Activated T-helper 1 cell treated with Interleukin-2 at 50 U/mL for 16 hours (primary cell): ENCODE measurements around the gene SLC25A28.

ENCODE experiments used
- DNase-seq: peaks from one replicate; pipeline ENCODE4 v3.0.0-alpha.2; 2020; ENCODE audit warnings: low read depth

SLC25A28 gene

DNA sequence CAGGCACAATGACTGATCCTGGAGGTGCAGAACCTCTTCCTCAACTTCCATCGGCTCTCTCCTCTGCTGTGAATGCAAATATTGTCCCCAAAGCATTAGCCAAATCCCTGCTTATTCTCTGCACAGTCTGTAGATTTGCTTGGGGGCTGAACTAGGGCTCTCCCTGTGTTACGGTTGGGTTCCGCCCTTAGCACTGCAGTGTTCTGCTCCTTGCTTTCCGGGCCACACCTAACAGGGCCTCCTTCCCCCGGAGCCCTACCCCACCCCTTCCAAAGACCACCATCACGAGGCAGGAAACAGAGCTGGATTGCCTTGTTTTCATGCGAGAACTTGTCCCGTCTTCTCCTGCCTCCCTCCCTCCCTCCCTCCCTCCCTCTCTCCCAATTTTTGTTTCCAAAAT is 36.6 kb downstream of the SLC25A28 start:
- DNase-seq, result no peak

DNA sequence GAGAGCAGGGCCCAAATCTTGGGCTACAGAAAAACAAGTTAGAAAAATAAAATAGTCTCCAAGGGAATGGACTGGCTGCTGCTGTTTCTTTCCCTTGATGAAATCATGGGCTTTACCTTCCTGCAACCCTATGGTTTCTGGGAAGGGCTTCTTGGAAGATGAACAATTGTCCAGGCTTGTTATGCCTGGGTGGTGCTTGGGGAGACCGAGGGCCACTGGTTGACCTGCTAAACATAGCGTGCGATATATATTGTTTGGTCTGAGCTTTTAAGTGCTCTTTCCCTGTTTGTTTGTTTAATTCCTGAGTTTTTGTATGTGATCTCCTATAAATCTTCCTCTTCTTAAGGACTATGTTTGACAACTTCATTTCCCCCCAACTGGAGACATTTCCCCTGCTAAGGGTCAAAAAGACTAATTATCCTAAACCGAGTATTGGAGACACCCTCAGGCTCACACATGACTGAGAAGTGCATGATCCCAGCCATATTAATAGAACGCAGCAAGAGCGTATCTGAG is 37.9 kb downstream of the SLC25A28 start:
- DNase-seq, result no peak

DNA sequence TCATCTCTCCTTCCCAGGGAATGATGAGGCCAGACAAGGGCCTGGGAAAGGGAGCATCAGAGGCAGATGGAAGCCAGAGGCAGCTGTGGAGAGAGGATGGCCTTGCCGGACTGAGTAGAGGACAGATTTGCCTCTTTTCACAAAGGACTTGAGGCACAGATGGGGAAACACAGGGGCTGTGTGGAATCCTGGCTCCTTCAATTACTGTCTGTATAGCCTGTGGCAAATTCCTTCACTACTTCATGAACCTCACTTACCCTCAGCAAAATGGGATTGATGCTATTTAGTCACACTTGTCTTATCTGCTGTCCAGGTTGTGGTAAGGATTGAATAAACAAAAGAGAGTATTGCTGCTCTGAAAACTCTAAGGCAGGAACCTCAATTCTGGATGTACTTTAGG is 40.3 kb downstream of the SLC25A28 start:
- no peak for DNase-seq

DNA sequence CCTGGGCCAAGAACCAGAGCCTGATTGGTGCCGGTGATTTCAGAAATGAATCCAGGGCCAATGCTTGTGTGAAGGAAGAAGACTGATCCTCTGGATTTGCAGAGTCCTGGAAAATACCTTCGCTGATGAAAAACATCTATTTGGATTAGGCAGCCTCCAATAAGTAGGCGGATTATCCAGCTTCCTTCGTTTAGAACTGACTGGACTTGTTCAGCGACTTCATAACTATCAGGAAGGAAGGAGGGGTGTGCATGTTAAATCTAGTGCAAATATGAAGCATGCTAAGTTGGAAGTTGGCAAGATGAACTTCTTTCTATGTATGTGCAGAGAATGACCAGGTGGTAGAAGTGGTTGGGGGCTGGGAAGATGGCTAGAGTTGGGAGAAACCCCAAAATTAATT is 46.4 kb downstream of the SLC25A28 start:
- DNase-seq, result no peak

DNA sequence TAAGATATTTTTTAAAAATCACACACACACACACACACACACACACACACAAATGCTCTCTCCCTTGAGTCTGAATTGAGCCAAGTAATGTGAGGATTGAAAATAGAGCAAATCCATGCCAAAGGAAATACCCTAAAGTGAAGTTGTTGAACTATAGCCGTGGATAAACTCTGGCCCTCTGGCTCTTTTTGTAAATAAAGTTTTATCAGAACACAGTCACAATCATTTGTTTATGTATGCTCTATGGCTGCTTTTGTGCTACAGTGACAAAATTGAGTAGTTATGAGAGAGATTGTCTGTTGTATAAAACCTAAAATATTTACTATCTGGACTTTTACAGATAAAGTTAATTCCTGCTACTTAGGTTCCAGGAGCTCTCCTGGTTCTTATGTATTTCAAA is 48.4 kb downstream of the SLC25A28 start:
- DNase-seq, result no peak

DNA sequence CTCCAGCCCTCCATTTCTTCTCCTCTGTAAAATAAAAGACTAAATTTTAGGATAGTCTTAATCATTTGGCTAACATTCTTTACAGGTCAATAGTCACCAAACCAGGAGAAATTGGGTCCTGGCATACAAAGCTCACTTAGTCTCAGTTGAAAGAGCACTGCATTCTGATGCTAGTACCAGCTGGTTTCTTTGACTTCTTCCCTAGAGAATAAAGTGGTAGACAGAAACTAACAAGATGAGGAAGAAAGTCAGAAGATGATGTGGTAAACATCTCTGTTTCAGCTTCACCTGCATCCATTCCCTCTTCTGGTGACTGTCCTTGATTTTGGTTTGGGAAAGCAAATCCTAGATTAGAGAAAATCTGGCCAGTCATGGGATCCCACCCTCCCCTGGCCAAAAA is 50.3 kb downstream of the SLC25A28 start:
- no peak for DNase-seq

DNA sequence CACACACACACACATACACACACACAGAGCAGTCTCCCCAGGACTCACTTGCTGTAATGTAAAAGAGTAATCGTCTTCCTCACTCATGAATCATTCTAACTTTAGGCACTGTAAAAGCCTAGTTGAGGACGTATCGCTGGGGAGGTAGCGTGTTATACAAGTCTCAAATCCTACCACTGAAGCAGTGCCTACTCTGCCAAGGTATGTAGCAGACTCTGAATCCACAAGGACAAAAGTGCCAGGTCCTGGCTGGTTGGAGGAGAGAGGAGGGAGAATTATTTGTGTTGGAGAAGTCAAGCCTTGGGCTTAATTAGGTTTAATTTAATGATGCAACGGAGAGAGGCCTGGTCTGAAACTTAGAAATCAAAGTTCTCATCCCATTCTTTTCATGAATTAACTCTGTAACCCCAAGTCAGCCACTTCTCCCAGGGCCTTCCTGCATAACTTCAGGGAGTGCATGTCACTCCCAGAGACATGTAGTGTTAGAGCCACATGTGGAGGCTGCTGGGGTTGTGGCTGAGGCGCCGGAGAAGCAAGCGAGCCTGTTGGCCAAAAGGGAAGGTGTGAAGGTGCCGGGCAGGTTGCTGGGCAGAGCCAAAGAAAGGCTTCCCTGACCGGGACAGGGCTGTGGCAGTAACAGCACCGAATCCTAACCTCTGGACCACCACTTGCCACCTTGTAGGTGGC is 50.8 kb downstream of the SLC25A28 start:
- no peak for DNase-seq

DNA sequence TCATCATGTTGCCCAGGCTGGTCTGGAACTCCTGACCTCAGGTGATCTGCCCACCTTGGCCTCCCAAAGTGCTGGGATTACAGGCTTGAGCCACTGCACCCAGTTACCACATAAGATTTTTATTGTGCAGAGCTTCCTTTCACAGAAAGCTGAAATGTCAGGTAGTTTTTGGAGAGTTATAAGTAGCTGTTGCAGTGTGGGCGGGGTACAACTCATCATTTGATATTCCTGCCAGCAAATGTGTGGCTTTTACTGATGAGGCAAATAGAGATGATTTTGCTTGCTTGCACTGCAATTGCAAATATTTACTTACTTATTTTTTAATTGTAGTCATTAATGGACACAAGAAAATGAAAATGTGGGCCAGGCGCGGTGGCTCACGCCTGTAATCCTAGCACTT is 55.1 kb downstream of the SLC25A28 start:
- no peak for DNase-seq

DNA sequence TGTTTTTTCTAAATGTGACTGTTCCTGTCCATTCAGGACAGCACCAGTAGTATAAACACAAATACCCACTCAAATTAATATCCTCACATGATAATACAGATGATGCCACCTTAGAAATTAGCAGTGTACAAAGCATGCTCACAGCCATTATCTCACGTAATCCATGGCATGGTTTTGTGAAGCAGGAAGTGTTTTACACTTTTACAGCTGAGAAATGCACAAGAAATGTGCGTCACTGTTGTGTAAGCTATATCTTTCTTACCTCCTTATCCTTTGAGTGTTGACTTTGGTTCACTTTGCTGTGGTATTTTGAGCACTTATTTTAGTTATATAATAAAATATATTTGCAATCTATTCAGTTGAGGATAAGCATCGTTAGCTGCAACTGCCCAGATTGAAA is 55.9 kb downstream of the SLC25A28 start:
- no peak for DNase-seq

DNA sequence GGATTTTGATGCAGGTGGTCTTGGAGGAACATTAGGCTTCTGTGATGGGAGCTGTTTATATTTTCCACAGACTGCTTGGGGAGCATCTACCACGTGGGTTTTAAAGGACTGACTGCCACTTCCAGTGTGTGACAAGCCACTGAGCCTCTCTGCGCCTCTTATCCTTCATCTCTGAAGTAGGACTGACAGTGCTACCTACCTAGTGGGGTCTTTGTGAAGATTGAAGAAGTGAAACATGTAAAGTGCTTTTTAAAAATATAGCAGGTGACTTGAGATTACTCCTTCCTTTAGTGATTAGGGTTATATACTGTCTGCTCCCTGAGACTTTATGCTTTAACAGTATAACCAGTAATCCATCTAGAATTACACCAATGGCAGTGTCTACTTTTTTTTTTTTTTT is 57.6 kb downstream of the SLC25A28 start:
- no peak for DNase-seq
